ENCODE measurements around the gene USP48. TPM values are rescaled to one million over a fixed set of nuclear protein-coding genes. Genes with fewer than 3 reads are reported as not detected.

The USP48 gene
- total and polyA plus RNA-seq, 2 of the 4 experiments (the other 2 are of a cell fraction): 24.7 to 25.0 TPM

DNA sequence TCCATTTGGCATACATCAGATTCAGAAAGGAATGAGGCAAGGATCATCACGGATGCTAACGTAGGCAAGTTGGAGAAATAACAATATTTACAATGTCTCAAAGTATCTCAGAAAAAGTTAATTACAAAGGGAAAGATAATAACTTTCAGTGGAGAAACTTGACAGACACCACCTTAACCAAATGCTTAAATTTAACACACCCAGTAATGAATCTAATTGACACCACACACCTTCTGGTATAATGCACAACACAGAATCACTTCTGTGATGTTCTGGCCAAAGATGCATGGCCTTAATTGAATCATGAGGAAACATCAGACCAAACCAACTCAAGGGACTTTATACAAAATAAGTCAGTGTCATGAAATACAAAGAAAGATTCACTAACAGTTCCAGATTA, 23.1 kb downstream of the USP48 start:
- H2AK5ac ChIP-seq (ENCODE audit: low read depth, low read length): no peak overlapping the region
- no peaks in the 10 kb centered on the region for H3K9me3 ChIP-seq (ENCODE audit: control insufficient read depth, insufficient read depth, low read length)
- no peak overlapping the region for H2BK120ac ChIP-seq (ENCODE audit: low read depth, low read length)
- no peak overlapping the region for H3K14ac ChIP-seq (replicated peaks; ENCODE audit: low read depth, low read length)
- CTCF ChIA-PET: no interaction called here
- no peak overlapping the region for H3K9ac ChIP-seq (ENCODE audit: low read depth, low read length)
- no peak overlapping the region for H4K91ac ChIP-seq (ENCODE audit: insufficient read depth, low read depth, low read length)
- POLR2A ChIA-PET (ENCODE audit: unreplicated experiment): no interaction called here
- H3K4me1 ChIP-seq (ENCODE audit: control insufficient read depth, insufficient read depth, low read length): peaks cover 8% of the 10 kb centered on the region
- no peak overlapping the region for H3K18ac ChIP-seq (ENCODE audit: low read depth, low read length)
- in situ Hi-C loops (cut with MboI; ENCODE audit: low sequenced_read_pairs) (no loop called here), intact Hi-C loops (cut with micrococcal nuclease) (no loop called here), dilution Hi-C loops (cut with HindIII; ENCODE audit: low sequenced_read_pairs, unreplicated experiment) (no loop called here)
- H3K23ac ChIP-seq (ENCODE audit: low read depth, low read length): no peak overlapping the region
- H4K8ac ChIP-seq (ENCODE audit: low read depth in 2 of 2, low read length in 2 of 2): no peak overlapping the region
- no peak for DNase-seq
- no peak overlapping the region for H3K56ac ChIP-seq (ENCODE audit: extremely low read depth, insufficient read depth, low read length)
- H3K4ac ChIP-seq (ENCODE audit: low read depth, low read length): no peak overlapping the region
- peaks cover 33 to 77% of the 10 kb centered on the region in 2 experiments for H3K79me1 ChIP-seq (ENCODE audit: low read depth in 1 of 2, low read length in 2 of 2)
- H2AFZ ChIP-seq (replicated peaks; ENCODE audit: low read length, poor library complexity): no peak overlapping the region
- H2BK5ac ChIP-seq (ENCODE audit: low read depth, low read length, poor library complexity, severe bottlenecking): no peak overlapping the region
- H3K9me1 ChIP-seq (ENCODE audit: insufficient read depth, low read length): peaks cover 8% of the 10 kb centered on the region
- WGBS, 2 experiments (ENCODE audit: extremely low coverage in 2 of 2, insufficient read length in 1 of 2): no CpG with 5 or more reads among the region's 2 CpGs
- no peak overlapping the region for H2AK9ac ChIP-seq (replicated peaks; ENCODE audit: low read depth, low read length, poor library complexity)
- no peak overlapping the region for H4K5ac ChIP-seq (ENCODE audit: low read depth, low read length)
- peaks cover 66% of the 10 kb centered on the region for H4K20me1 ChIP-seq (ENCODE audit: insufficient read depth, low read length)
- H3K36me3 ChIP-seq (ENCODE audit: control insufficient read depth, insufficient read depth, low read length): peaks cover 13% of the 10 kb centered on the region
- BruUV-seq (replicated peaks): no TSS peak
- no peak for ATAC-seq (ENCODE audit: low read depth)
- no peak overlapping the region for H3K4me3 ChIP-seq (ENCODE audit: insufficient read depth, low read depth, low read length)
- TF ChIP-seq, protein P1, sequence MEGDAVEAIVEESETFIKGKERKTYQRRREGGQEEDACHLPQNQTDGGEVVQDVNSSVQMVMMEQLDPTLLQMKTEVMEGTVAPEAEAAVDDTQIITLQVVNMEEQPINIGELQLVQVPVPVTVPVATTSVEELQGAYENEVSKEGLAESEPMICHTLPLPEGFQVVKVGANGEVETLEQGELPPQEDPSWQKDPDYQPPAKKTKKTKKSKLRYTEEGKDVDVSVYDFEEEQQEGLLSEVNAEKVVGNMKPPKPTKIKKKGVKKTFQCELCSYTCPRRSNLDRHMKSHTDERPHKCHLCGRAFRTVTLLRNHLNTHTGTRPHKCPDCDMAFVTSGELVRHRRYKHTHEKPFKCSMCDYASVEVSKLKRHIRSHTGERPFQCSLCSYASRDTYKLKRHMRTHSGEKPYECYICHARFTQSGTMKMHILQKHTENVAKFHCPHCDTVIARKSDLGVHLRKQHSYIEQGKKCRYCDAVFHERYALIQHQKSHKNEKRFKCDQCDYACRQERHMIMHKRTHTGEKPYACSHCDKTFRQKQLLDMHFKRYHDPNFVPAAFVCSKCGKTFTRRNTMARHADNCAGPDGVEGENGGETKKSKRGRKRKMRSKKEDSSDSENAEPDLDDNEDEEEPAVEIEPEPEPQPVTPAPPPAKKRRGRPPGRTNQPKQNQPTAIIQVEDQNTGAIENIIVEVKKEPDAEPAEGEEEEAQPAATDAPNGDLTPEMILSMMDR (conservative IDR thresholded peaks at IDR 0.05; ENCODE audit: low read depth, low read length): no peak
- TF ChIP-seq CHD1 (IDR thresholded peaks at IDR 0.05; ENCODE audit: low read depth, low read length) (no peak), CEBPB (IDR thresholded peaks at IDR 0.05; ENCODE audit: low read depth, low read length) (no peak), RFX5 (IDR thresholded peaks at IDR 0.05; ENCODE audit: low read depth, low read length) (no peak), NFE2L2 (IDR thresholded peaks at IDR 0.05; ENCODE audit: low read depth, low read length) (no peak), POLR2A (IDR thresholded peaks at IDR 0.05; ENCODE audit: low read depth, low read length) (no peak), BHLHE40 (IDR thresholded peaks at IDR 0.05; ENCODE audit: low read depth, low read length) (no peak), RAD21 (IDR thresholded peaks at IDR 0.05; ENCODE audit: low read length) (no peak), SMC3 (IDR thresholded peaks at IDR 0.05; ENCODE audit: low read depth, low read length) (no peak), RCOR1 (IDR thresholded peaks at IDR 0.05; ENCODE audit: insufficient replicate concordance, low read length) (no peak), FOS (IDR thresholded peaks at IDR 0.05; ENCODE audit: low read depth, low read length) (no peak), MAFK (IDR thresholded peaks at IDR 0.05; ENCODE audit: low read depth, low read length) (no peak), MXI1 (IDR thresholded peaks at IDR 0.05; ENCODE audit: borderline replicate concordance, low read depth, low read length) (no peak)
- H2BK15ac ChIP-seq (ENCODE audit: low read depth, low read length): no peak overlapping the region
- H3K27me3 ChIP-seq (ENCODE audit: control insufficient read depth, insufficient read depth, low read length): no peaks in the 10 kb centered on the region
- H2BK20ac ChIP-seq (ENCODE audit: low read depth, low read length): no peak overlapping the region
- no peak overlapping the region for H3K4me2 ChIP-seq (ENCODE audit: low read depth, low read length)
- no peak overlapping the region for H3K27ac ChIP-seq (ENCODE audit: insufficient read depth, low read length)

Data from IMR-90 (cell line).